HK-2 (cell line): ENCODE data around the gene HMGB1.
"Not testable (repeated sequence)": the region's sequence is repeated elsewhere in the genome, so short reads cannot be mapped to it uniquely, and the experiment has no call there.

ENCODE experiments used
- DNase-seq: peaks from one replicate; pipeline ENCODE4 v3.0.0-alpha.2; 2018; ENCODE audit not compliant: unreplicated experiment

The HMGB1 gene

GRCh38 chr13:30466358-30466714, 600 bp upstream of the HMGB1 start:
- DNase-seq = no peak

GRCh38 chr13:30465343-30465592, 468 bp downstream of the HMGB1 start:
- DNase-seq = no peak

- peak; percentile 60 for DNase-seq
Observed at GRCh38 chr13:30464496-30465342, 1.0 kb downstream of the HMGB1 start.

GRCh38 chr13:30463787-30464495, 1.8 kb downstream of the HMGB1 start:
- no peak for DNase-seq

- not testable (repeated sequence) for DNase-seq
Observed at GRCh38 chr13:30461279-30462066, 4.3 kb downstream of the HMGB1 start.

GRCh38 chr13:30457306-30457891, 8.3 kb downstream of the HMGB1 start:
- DNase-seq = no peak

GRCh38 chr13:30456290-30456689, 9.4 kb downstream of the HMGB1 start:
- no peak for DNase-seq

GRCh38 chr13:30454991-30455390, 10.7 kb downstream of the HMGB1 start:
- DNase-seq = no peak

- no peak for DNase-seq
Observed at GRCh38 chr13:30453727-30454126, 12.0 kb downstream of the HMGB1 start.

GRCh38 chr13:30451476-30451875, 14.3 kb downstream of the HMGB1 start:
- DNase-seq = not testable (repeated sequence)

- DNase-seq = no peak
Observed at GRCh38 chr13:30450066-30450465, 15.7 kb downstream of the HMGB1 start.

GRCh38 chr13:30448441-30448840, 17.3 kb downstream of the HMGB1 start:
- DNase-seq = no peak

GRCh38 chr13:30446126-30446500, 19.6 kb downstream of the HMGB1 start:
- no peak for DNase-seq

- DNase-seq = no peak
Observed at GRCh38 chr13:30443957-30444404, 21.8 kb downstream of the HMGB1 start.

- not testable (repeated sequence) for DNase-seq
Observed at GRCh38 chr13:30443491-30443890, 22.2 kb downstream of the HMGB1 start.

GRCh38 chr13:30442926-30443325, 22.8 kb downstream of the HMGB1 start:
- no peak for DNase-seq

GRCh38 chr13:30440910-30441703, 24.6 kb downstream of the HMGB1 start:
- no peak for DNase-seq

GRCh38 chr13:30438286-30438685, 27.4 kb downstream of the HMGB1 start:
- DNase-seq = no peak

- no peak for DNase-seq
Observed at GRCh38 chr13:30437177-30437576, 28.6 kb downstream of the HMGB1 start.

- no peak for DNase-seq
Observed at GRCh38 chr13:30435911-30436451, 29.8 kb downstream of the HMGB1 start.

GRCh38 chr13:30431269-30431940, 34.3 kb downstream of the HMGB1 start:
- no peak for DNase-seq
